ENCODE measurements around the gene CCDC127. TPM values are rescaled to one million over a fixed set of nuclear protein-coding genes. Genes with fewer than 3 reads are reported as not detected.

CCDC127 gene
- total RNA-seq, 1 experiment from 2014 or later = 5.9 TPM

DNA sequence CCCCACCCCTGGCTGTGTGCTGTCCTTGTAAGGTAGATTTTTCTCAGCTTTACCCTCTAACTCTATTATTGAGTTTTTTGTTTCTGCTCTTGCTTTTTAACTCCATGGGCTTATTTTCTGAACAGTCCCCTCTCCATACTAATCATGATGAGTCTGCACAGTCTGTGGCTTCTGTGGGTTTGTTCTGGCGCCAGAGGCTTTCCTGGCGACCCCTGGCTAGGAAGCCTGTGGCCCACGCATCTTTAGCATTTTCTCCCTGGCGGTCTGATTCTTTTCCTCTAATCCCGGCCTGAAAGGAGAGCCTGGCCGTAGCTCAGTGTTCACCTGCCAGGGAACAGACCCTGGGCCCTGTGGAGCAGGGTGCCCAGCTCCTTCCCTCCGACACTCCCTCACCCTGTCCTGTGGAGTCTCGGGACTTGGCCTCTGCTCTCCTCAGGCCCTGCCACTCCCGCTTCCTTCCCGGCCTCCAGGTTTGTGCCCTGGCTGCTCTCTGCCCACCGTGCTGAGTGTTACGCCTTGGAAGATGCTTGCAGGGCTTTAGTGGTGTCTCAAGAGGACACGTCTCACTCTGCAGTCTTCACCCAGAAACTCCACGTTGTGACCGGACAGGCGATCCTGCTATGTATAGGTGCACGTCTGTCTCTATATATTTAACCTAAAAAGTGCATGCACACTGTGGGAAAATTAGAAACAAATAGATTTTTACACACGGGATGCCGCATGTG, 58.3 kb downstream of the CCDC127 start:
- no peak for DNase-seq (ENCODE audit: low spot score)

DNA sequence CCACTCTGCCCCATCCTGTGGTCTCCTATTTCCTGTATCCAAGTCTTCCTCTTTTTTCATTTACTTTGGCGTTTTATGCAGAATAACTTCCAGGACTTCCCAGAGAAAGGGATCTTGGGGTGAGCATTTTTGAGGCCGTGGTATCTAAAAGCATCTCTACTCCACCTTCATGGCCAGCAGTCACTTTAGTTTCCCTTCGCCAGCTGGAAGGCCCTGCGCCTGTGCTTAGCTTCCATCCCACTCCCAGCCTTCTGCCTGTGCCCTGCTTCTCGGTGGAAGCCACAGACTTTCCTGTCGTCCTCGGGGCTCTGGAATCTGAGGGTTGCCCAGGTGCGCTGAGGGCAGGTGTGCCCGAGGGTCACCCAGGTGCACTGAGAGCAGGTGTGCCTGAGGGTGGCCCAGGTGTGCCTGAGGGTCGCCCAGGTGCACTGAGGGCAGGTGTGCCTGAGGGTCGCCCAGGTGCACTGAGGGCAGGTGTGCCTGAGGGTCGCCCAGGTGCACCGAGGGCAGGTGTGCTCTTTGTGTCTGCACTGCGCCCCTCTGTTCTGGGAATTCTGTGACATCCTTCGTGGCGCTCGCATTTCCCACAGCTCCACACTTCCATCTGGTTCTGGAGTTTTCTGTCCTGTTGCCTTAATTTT, 59.0 kb downstream of the CCDC127 start:
- no peak for DNase-seq (ENCODE audit: low spot score)

DNA sequence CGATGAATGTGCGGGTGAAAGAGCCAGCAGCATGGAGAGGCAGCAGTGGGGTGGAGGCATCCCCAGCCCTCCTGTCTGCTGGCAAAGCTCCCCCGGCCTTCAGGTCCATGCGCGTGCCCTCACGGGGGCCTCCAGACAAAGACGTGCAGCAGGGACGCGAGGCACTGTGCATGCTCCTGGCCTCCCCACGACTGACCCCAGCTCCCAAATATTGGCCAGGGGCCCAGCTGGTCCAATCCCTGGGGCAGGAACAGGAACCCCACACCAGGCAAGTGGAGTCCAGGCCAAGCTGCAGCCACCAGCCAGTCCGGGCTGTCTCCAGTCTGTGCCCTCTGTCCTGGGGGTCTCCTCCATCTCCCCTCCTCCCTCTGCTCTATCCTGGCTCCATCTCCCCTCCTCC, 60.2 kb downstream of the CCDC127 start:
- DNase-seq (ENCODE audit: low spot score) = no peak

DNA sequence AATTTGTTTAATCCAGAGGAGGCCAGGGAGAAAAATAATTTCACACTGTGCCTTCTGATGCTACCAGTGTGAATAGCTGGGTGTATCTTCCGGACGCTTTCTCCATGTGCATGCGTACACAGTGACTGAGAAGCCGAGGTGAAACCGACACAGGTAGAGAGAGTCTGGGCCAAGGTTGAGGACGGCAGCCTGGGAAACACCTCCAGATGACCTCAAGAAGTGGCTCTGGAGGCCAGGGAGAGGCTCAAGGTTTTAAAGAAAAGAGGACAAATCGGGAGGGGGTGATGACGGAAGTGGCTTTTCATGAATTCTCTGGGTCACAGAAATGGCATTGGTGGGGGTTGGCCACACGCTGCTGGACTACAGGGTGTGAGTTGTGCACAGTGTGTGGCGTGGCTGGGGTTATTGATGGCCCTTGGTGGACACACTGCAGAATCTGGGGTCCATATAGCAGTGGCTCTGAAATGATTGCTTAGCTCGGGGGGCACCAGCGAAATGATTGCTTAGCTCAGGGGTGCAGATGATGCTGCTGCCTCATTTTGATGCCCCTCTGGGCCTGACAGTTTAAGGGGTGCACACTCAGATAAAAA, 60.7 kb downstream of the CCDC127 start:
- DNase-seq (ENCODE audit: low spot score) = no peak

DNA sequence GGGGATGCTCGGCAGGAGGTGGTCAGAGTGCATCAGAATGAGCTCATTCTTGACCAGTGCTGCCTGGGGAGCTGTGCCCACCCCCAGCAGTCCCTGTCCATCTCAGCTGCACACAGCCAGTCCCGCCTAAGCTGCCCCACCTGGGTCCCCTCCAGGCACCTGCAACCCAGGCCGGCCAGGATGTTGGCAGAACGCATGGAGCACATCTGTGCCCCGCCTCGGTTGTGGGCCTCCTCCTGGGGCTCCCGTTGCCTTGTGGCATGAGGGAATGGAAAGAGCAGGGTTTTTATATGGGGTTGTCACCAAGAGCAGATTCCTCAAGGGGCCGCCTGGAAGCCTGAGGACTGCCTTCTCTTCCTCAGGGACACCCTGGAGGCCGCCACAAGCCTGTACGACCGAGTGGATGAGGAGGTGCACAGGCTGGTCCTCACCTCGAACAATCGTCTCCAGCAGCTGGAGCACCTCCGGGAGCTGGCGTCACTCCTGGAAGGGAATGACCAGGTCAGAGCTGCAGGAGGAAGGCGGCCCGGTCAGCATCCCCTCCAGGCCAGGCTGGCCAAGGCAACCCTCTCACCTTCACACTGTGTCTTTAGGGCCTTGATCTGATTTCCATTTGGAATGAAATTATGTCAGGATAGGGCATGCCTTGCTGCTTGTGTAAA, 61.4 kb downstream of the CCDC127 start:
- no peak for DNase-seq (ENCODE audit: low spot score)

DNA sequence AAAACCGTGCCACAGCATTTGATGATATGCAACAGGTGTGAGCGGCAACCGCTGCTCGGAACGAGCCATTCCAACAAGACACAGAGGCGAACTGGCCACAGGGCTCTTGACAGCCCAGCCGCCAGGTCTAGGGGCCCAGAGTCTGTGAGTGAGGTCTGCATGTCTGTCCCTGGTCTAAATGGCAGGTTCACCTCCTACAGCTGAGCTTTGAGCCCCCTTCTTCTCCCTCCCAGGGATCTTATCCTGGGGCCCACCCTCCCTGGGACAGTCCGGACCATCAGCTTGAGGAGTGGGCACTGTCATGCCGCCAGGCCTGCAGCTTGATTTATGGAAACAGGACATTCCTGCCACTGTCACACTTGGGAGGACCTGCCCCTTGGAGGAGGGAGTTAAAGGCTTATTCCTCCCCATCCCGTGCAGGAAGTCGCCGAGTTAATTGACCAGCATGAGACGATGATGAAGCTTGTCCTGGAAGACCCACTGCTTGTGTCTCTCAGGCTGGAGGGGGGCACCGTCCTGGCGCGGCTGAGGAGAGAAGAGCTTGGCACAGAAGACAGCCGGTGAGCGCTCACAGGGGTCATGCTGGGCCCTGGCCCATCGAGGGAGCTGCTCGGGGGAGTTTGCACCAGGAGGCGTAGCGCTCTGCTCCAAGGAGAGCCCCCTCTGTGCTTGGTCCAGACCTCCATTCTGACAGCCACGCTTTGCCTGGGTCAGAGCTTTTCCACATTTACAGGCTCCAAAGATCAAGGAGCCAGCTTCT, 62.1 kb downstream of the CCDC127 start:
- no peak for DNase-seq (ENCODE audit: low spot score)

DNA sequence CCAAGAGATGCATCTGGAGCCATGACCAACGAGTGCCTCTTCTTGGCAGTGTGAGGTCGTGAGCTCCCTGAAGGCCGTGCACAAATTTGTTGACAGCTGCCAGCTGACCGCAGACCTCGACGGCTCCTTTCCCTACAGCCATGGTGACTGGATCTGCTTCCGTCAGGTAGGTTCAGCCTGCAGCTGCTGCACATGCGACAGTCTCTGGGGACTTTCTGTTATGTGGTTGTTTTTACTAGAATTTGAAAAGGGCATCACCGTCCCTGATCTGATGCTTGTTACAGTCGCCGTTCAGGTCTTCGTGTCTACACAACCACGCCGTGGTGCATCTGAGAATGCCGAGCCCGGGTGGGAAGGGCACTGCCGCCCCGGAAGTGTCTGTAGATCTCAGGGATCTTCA, 63.1 kb downstream of the CCDC127 start:
- DNase-seq (ENCODE audit: low spot score) = no peak

DNA sequence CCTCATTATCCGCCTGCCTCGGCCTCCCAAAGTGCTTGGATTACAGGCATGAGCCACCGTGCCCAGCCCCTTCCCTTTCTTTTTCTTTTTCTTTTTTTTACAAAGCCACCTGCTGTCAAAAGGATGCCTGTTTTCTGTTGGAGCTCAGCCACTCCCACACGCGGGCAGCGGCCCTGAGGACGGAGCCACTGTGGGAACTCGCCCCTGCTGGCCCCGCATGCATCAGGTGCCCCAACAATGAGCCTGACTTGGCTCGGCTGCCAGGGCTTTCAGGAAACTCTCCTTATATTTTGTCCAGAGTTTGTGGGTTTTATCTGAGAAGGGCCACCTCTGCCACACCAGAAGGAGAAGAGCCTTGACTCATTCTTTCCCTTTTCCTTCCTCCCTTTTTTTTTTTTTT, 63.7 kb downstream of the CCDC127 start:
- no peak for DNase-seq (ENCODE audit: low spot score)

DNA sequence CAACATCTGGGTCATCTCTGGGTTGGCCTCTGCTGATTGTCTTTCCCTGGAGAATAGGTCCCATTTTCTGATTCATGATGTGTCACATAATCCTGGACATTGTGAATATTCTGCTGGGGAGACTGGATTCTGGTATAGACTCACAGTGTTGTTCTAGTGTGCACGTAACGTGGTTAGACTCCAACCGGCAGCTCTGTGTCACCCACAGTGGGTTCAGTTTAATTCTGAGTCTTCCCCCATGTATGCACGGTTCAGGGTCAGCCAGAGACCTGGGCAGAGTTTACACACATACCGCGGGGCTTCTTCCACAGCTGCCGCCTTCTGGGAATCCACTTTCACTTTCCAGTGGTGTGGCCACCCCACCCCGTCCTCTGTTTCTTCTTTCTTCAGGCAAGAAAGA, 64.7 kb downstream of the CCDC127 start:
- DNase-seq (ENCODE audit: low spot score) = no peak

DNA sequence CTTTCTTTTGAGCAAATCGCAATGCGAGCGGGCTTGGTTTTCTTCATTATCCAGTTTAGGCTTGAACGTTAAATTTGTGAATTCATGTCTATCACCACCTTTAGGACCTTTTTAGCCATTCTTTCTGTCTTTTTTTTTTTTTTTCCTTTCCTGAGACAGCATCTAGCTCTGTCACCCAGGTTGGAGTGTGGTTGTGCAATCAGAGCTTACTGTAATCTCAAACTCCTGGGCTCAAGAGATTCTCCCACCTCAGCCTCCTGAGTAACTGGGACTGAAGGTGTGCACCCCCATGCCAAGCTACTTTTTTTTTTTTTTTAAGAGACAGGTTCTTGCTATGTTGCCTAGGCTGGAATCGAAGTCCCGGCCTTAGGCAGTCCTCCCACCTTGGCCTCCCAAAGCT, 65.9 kb downstream of the CCDC127 start:
- no peak for DNase-seq (ENCODE audit: low spot score)

DNA sequence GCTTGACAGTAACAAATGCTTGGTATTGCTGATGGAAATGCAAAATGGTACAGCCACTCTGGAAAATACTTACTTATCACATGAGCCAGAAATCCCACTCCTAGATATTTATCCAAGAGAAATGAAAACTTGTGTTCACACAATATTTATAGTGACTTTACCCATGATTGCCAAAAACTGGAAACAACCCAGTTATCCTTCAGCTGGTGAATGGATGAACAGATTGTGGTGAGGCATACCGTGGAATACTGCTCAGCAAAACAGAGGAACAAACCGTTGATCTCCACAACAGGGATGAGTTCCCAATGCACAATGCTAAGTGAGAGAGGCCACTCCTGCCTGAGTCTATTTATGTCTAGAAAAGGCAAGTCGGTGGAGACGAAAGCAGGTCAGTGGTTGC, 67.2 kb downstream of the CCDC127 start:
- no peak for DNase-seq (ENCODE audit: low spot score)

DNA sequence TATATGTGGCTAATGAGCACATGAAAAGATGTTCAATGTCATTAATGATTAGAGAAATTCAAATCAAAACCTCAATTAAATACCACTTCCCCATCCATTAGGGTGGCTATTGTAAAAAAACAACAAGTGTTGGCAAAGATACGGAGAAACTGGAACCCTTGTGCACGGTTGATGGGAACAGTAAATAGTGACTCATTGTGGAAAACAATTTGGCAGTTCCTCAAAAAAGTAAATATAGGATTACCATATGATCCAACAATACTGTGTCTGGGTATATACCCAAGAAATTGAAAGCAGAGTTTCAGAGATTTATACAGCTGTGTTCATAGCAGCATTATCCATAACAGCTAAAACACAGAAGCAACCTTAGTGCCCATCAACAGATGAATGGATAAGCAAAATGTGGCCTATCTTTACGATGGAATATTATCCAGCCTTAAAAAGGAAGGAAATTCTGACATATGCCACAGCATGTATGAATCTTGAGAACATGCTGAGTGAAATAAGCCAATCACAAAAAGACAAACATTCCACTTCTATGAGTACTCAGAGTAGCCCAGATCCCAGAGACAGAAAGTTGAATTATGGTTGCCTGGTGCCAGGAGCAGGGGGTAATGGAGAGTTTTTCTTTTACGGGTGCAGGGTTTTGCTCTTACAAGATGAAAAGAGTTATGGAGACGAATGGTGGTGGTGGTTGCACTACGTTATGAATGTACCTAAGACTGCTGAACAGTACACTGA, 68.0 kb downstream of the CCDC127 start:
- DNase-seq (ENCODE audit: low spot score) = no peak

DNA sequence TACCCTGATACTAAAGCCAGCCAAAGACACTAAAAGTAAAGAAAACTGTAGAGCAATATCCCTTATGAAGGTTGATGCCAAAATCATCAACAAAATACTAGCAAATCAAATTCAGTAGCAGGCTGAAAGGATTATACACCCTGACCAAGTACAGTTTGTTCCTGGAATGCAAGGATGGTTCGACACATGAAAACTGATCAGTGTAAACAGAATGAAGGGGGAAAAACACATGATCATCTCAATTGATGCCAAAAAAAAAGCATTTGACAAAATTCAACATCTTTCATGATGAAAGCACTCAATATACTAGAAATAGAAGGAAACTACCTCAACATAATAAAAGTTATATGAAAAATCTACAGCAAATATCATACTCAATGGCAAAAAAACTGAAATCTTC, 70.2 kb downstream of the CCDC127 start:
- DNase-seq (ENCODE audit: low spot score) = peak; percentile 15

Other genes with a start within 250 kb of the CCDC127 start
- gene PLEKHG4B, start 126.0 kb downstream of the CCDC127 start, total RNA-seq (2014; rRNA removed; shearing (Covaris generic)) = not detected in 2 replicates
- not detected in 2 replicates for gene LRRC14B, start 26.7 kb downstream of the CCDC127 start, total RNA-seq (2014; rRNA removed; shearing (Covaris generic))
- gene SDHA, start 167 bp upstream of the CCDC127 start, total RNA-seq (2014; rRNA removed; shearing (Covaris generic)) = 273 and 277 TPM in 2 replicates
- 506 and 531 TPM in 2 replicates for gene PDCD6, start 53.5 kb upstream of the CCDC127 start, total RNA-seq (2014; rRNA removed; shearing (Covaris generic))
- 3.0 and 5.4 TPM in 2 replicates for gene AHRR, start 103.6 kb upstream of the CCDC127 start, total RNA-seq (2014; rRNA removed; shearing (Covaris generic))
- gene EXOC3, start 225.0 kb upstream of the CCDC127 start, total RNA-seq (2014; rRNA removed; shearing (Covaris generic)) = 65.7 and 74.3 TPM in 2 replicates

Measured in HT-29 (cell line).